GM18498 (cell line): ENCODE measurements around the gene MAP4.
"Not testable (repeated sequence)": the region's sequence is repeated elsewhere in the genome, so short reads cannot be mapped to it uniquely, and the experiment has no call there.

ENCODE experiments used
- ATAC-seq: cut with Tn5 transposase; IDR thresholded peaks from one replicate; pipeline ENCODE4 v1.9.1; 2021; ENCODE audit warnings: mild to moderate bottlenecking, moderate library complexity; ENCODE audit not compliant: unreplicated experiment

MAP4 gene

GRCh38 chr3:47897954-47898353 lies 118.3 kb downstream of the MAP4 start:
- no peak for ATAC-seq

GRCh38 chr3:47896736-47897135 lies 119.5 kb downstream of the MAP4 start:
- no peak for ATAC-seq

GRCh38 chr3:47895241-47895640 lies 121.0 kb downstream of the MAP4 start:
- ATAC-seq: no peak

GRCh38 chr3:47892286-47893040 lies 123.8 kb downstream of the MAP4 start:
- no peak for ATAC-seq

- ATAC-seq: no peak
Observed at GRCh38 chr3:47891613-47892005, 124.6 kb downstream of the MAP4 start.

- ATAC-seq: no peak
Observed at GRCh38 chr3:47890828-47891612, 125.2 kb downstream of the MAP4 start.

GRCh38 chr3:47890126-47890827 lies 125.9 kb downstream of the MAP4 start:
- no peak for ATAC-seq

- no peak for ATAC-seq
Observed at GRCh38 chr3:47888986-47889757, 127.0 kb downstream of the MAP4 start.

GRCh38 chr3:47887991-47888390 lies 128.2 kb downstream of the MAP4 start:
- ATAC-seq: not testable (repeated sequence)

- ATAC-seq: no peak
Observed at GRCh38 chr3:47885168-47885567, 131.0 kb downstream of the MAP4 start.

GRCh38 chr3:47884603-47885002 lies 131.6 kb downstream of the MAP4 start:
- ATAC-seq: no peak

GRCh38 chr3:47882338-47882737 lies 133.9 kb downstream of the MAP4 start:
- no peak for ATAC-seq

GRCh38 chr3:47877719-47878118 lies 138.5 kb downstream of the MAP4 start:
- no peak for ATAC-seq

- ATAC-seq: no peak
Observed at GRCh38 chr3:47877290-47877689, 138.9 kb downstream of the MAP4 start.

GRCh38 chr3:47874913-47875312 lies 141.3 kb downstream of the MAP4 start:
- ATAC-seq: no peak

GRCh38 chr3:47874438-47874837 lies 141.8 kb downstream of the MAP4 start:
- no peak for ATAC-seq

- no peak for ATAC-seq
Observed at GRCh38 chr3:47872916-47873315, 143.3 kb downstream of the MAP4 start.

- ATAC-seq: no peak
Observed at GRCh38 chr3:47871389-47871788, 144.8 kb downstream of the MAP4 start.

GRCh38 chr3:47870702-47871260 lies 145.4 kb downstream of the MAP4 start:
- ATAC-seq: no peak

- ATAC-seq: no peak
Observed at GRCh38 chr3:47870156-47870555, 146.1 kb downstream of the MAP4 start.

GRCh38 chr3:47868306-47868705 lies 147.9 kb downstream of the MAP4 start:
- no peak for ATAC-seq
